ENCODE results near the gene PSMD11. TPM values are rescaled to one million over a fixed set of nuclear protein-coding genes. Genes with fewer than 3 reads are reported as not detected.
A peak's percentile ranks its signal among the peaks of the same experiment; 100 is the strongest.

The PSMD11 gene
- total and polyA plus RNA-seq, 10 donors = 28.0 to 84.8 (median 47.3) TPM

DNA sequence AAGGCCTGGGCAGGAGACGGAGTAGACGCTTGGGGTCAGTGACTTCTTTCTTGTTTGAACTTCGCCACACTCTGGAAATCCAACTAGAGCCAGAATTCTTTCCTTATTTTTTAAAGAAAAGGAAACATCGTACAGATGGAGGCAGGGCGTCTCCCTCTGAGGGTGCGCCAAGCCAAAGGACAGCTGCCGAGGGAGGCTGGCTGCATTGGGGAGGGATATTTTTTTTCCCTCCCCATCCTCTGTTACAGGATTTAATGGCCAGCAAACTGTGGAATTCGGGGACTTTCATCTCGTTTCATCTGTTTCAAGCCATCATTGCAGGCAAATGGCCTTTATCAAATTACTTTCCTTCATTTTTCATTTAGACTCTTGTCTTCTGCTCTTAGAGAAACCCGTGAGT lies 58.4 kb downstream of the PSMD11 start:
- Histone ChIP-seq H3K4me3 (peak overlapping the region in 1 of 8 donors; percentile 44), H3K36me3 (no peaks in the 10 kb centered on the region), H3K27ac (peak overlapping the region; percentile 88 to 100 (median 92)), H3K9me3 (no peaks in the 10 kb centered on the region), H3K27me3 (replicated peaks in 1 of 7) (no peaks in the 10 kb centered on the region), H3K4me1 (peaks cover 16 to 62% (median 37%) of the 10 kb centered on the region in 6 donors)
- DNase-seq = no peak
- intact Hi-C loops (cut with DNase I; ENCODE audit: low total_unique reads) = no loop called here
- 83 to 91% (median 87%) methylated on average over 10 of the region's 10 CpGs for WGBS, 5 donors
- TF ChIP-seq, protein P1, sequence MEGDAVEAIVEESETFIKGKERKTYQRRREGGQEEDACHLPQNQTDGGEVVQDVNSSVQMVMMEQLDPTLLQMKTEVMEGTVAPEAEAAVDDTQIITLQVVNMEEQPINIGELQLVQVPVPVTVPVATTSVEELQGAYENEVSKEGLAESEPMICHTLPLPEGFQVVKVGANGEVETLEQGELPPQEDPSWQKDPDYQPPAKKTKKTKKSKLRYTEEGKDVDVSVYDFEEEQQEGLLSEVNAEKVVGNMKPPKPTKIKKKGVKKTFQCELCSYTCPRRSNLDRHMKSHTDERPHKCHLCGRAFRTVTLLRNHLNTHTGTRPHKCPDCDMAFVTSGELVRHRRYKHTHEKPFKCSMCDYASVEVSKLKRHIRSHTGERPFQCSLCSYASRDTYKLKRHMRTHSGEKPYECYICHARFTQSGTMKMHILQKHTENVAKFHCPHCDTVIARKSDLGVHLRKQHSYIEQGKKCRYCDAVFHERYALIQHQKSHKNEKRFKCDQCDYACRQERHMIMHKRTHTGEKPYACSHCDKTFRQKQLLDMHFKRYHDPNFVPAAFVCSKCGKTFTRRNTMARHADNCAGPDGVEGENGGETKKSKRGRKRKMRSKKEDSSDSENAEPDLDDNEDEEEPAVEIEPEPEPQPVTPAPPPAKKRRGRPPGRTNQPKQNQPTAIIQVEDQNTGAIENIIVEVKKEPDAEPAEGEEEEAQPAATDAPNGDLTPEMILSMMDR (IDR thresholded peaks at IDR 0.05 in 8 of 11, conservative IDR thresholded peaks at IDR 0.05 in 3 of 11) = no peak
- TF ChIP-seq POLR2A (IDR thresholded peaks at IDR 0.05) = no peak
- TF ChIP-seq POLR2AphosphoS5 (IDR thresholded peaks at IDR 0.05) = no peak

DNA sequence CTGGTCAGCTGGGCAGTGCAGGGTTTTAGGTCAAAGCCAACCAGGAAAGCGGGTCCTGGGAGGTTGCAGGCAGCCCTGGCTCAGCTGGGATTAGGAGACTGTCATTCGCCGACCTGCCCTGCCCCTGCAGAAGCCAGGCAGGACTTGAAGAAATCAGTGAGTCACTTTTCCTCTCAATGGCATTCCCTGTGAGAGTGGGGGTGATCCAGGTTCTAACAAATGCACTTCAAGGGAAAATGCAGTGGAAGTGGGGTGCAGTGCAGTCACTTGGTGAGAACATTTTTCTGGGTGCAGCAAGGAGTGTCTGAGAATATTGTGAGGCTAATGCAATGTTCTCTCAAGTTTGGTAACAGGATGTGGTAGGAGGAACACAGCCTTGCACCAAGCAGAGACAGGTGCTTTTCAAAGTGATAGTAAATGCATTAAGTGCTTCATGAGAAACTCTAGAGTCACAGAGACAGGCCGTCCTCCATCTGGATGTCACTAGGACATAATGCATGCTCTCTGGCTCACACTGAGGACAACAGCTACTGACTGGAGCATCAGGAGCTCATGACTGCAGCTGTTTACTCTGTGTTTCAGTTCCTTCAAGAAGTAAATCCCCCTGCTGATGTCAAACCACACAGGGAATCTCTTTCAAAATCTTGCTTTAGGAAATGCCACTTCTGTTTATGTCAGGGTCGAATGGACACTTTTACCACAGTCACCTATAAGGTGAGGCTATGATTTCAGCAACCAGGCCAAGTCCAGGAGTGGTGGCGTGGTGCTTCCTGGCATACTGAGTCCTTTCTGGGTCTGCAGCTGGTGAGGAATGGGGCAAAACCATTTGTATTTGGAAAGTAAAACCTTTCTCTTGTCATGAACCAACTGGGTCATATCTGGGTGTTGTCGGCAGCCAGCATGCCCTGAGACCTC lies 59.2 kb downstream of the PSMD11 start:
- H3K4me1 ChIP-seq = peaks cover 16 to 69% (median 39%) of the 10 kb centered on the region in 6 donors
- H3K27me3 ChIP-seq (replicated peaks in 1 of 7) = no peaks in the 10 kb centered on the region
- 34 to 48% (median 45%) methylated on average over 5 to 7 of the region's 7 CpGs for WGBS, 5 donors
- no peaks in the 10 kb centered on the region for H3K36me3 ChIP-seq
- H3K27ac ChIP-seq = peak overlapping the region; percentile 88 to 100 (median 92)
- intact Hi-C loops (cut with DNase I; ENCODE audit: low total_unique reads) = no loop called here
- peak; percentile 81 for DNase-seq
- TF ChIP-seq POLR2AphosphoS5 (IDR thresholded peaks at IDR 0.05) = peak in 1 of 3 donors; percentile 88
- peak in 1 of 3 donors; percentile 64 for TF ChIP-seq POLR2A (IDR thresholded peaks at IDR 0.05)
- TF ChIP-seq, protein P1 (IDR thresholded peaks at IDR 0.05 in 8 of 11, conservative IDR thresholded peaks at IDR 0.05 in 3 of 11) = peak in 3 of 11 experiments; percentile 22 to 46 (median 27)
- no peaks in the 10 kb centered on the region for H3K9me3 ChIP-seq
- peak overlapping the region in 1 of 8 donors; percentile 44 for H3K4me3 ChIP-seq

DNA sequence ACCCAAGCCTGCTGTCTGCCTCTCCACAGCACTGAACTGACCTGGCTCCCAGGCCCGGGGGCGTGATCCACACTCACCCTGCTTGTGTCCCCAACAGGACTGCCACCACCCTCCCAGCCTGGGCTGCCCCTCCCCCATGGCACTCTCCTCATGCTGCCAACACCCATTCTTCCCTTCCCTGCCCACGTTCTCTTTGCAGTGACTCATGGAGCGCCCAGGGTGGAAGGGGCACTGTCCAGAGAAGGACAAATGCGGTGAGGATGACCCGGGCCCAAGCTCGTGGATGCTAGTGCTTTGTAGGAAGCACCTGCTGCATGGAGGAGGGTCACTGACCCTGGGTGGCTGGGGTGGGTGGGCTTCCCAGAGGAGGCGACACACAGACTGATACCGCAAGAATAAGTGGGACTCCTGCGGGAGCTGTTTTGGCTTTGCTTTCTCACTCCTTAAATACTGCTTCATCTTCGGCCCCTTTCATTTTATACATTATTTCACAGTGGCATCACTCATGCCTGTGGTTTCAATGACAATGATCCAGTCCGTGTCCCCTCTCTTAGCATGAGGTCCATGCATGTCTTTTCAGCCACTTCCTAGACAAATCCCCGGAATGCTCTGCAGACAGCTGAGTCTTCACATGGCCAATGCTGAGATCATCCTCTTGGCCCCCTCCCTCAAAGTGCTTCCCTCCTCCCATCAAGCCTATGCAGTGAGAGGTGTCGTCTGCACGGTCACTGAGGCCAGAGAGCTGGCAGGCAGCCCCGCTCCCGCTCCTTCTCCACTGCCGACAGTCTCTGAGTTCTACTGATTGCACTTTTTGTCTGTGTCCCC lies 60.1 kb downstream of the PSMD11 start:
- Histone ChIP-seq H3K36me3 (no peaks in the 10 kb centered on the region), H3K4me1 (peaks cover 16 to 73% (median 40%) of the 10 kb centered on the region in 6 donors), H3K4me3 (peak overlapping the region in 1 of 8 donors; percentile 44), H3K27ac (peak overlapping the region; percentile 88 to 100 (median 92)), H3K27me3 (replicated peaks in 1 of 7) (no peaks in the 10 kb centered on the region), H3K9me3 (no peaks in the 10 kb centered on the region)
- intact Hi-C loops (cut with DNase I; ENCODE audit: low total_unique reads) = no loop called here
- WGBS, 5 donors = 81 to 91% (median 84%) methylated on average over 16 to 18 of the region's 18 CpGs
- TF ChIP-seq POLR2AphosphoS5 (IDR thresholded peaks at IDR 0.05) (peak in 1 of 3 donors; percentile 56), POLR2A (IDR thresholded peaks at IDR 0.05) (no peak)
- peak; percentile 89 for DNase-seq

DNA sequence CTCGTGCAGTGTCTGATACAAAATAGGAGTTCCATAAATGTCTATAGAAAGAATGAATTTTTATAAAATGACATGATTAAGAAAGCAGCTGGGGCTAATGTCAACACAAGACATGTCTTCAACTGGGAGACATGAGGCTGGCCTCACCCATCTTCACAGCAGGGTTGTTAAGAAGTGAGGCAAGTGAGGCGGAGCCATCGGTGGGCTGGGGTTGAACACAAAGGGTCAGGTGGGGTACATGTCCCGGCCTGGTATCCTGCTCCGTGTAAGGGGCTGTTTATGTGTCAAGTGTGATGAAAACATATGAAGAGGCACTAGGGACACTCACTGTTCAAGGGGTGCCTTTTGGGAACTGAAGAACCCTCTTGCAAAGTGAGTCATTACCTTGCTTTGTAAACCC lies 64.6 kb downstream of the PSMD11 start:
- Histone ChIP-seq H3K4me3 (no peak overlapping the region), H3K27me3 (replicated peaks in 1 of 7) (no peaks in the 10 kb centered on the region), H3K4me1 (peaks cover 9 to 67% (median 24%) of the 10 kb centered on the region in 6 donors), H3K27ac (peak overlapping the region in 1 of 8 donors; percentile 48), H3K36me3 (no peaks in the 10 kb centered on the region), H3K9me3 (no peaks in the 10 kb centered on the region)
- intact Hi-C loops (cut with DNase I; ENCODE audit: low total_unique reads) = no loop called here
- TF ChIP-seq, protein P1 (IDR thresholded peaks at IDR 0.05 in 8 of 11, conservative IDR thresholded peaks at IDR 0.05 in 3 of 11) = no peak
- TF ChIP-seq POLR2A (IDR thresholded peaks at IDR 0.05) (no peak), POLR2AphosphoS5 (IDR thresholded peaks at IDR 0.05) (no peak)
- DNase-seq = no peak
- WGBS, 5 donors = 90 to 96% (median 92%) methylated on average over 5 of the region's 5 CpGs

Measured in spleen (tissue), 11 donors.